Measurements from ENCODE around the gene NAV2.

The NAV2 gene

GRCh38 chr11:19989191-19989590 lies 276.6 kb downstream of the NAV2 start:
- DNase-seq (ENCODE audit: low read depth): no peak
- TF ChIP-seq CTCF (IDR thresholded peaks at IDR 0.05; ENCODE audit: low read depth, low read length, missing control alignments): no peak

GRCh38 chr11:19992162-19992561 lies 279.5 kb downstream of the NAV2 start:
- DNase-seq (ENCODE audit: low read depth): no peak
- TF ChIP-seq CTCF (IDR thresholded peaks at IDR 0.05; ENCODE audit: low read depth, low read length, missing control alignments): no peak
- no peak overlapping the region for H3K4me3 ChIP-seq (ENCODE audit: low read depth, low read length)

More at GRCh38 chr11:19989191-19989590, 276.6 kb downstream of the NAV2 start:
- H3K4me3 ChIP-seq (ENCODE audit: low read depth, low read length): no peak overlapping the region

GRCh38 chr11:19992998-19993397 lies 280.4 kb downstream of the NAV2 start:
- H3K4me3 ChIP-seq (ENCODE audit: low read depth, low read length): no peak overlapping the region
- DNase-seq (ENCODE audit: low read depth): no peak
- TF ChIP-seq CTCF (IDR thresholded peaks at IDR 0.05; ENCODE audit: low read depth, low read length, missing control alignments): no peak

GRCh38 chr11:19994672-19995071 lies 282.0 kb downstream of the NAV2 start:
- DNase-seq (ENCODE audit: low read depth): no peak
- no peak overlapping the region for H3K4me3 ChIP-seq (ENCODE audit: low read depth, low read length)
- TF ChIP-seq CTCF (IDR thresholded peaks at IDR 0.05; ENCODE audit: low read depth, low read length, missing control alignments): no peak

- H3K4me3 ChIP-seq (ENCODE audit: low read depth, low read length): no peak overlapping the region
- no peak for TF ChIP-seq CTCF (IDR thresholded peaks at IDR 0.05; ENCODE audit: low read depth, low read length, missing control alignments)
- no peak for DNase-seq (ENCODE audit: low read depth)
Observed at GRCh38 chr11:19995145-19995544, 282.5 kb downstream of the NAV2 start.

- no peak for TF ChIP-seq CTCF (IDR thresholded peaks at IDR 0.05; ENCODE audit: low read depth, low read length, missing control alignments)
- DNase-seq (ENCODE audit: low read depth): no peak
- H3K4me3 ChIP-seq (ENCODE audit: low read depth, low read length): no peak overlapping the region
Observed at GRCh38 chr11:19996571-19996970, 283.9 kb downstream of the NAV2 start.

GRCh38 chr11:20000022-20000350 lies 287.3 kb downstream of the NAV2 start:
- no peak overlapping the region for H3K4me3 ChIP-seq (ENCODE audit: low read depth, low read length)
- no peak for DNase-seq (ENCODE audit: low read depth)
- no peak for TF ChIP-seq CTCF (IDR thresholded peaks at IDR 0.05; ENCODE audit: low read depth, low read length, missing control alignments)
